ENCODE data around the gene FAM13A.

Gene FAM13A

DNA sequence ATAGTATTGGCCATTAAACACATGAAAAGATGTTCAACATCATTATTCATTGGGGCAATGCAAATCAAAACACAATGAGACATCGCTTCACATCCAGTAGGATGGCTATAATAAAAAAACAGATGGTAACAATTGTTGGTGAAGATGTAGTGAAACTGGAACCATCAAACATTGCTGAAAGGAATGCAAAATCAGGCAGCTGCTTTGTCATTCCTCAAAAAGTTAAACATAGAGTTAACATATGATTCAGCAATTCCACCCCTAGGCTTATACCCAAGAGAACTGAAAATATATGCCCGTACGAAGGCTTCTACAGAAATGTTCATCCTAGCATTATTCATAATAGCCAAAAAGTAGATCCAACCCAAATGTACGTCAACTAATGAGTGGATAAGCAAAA is 215.3 kb downstream of the FAM13A start:
- TF ChIP-seq, protein P1, sequence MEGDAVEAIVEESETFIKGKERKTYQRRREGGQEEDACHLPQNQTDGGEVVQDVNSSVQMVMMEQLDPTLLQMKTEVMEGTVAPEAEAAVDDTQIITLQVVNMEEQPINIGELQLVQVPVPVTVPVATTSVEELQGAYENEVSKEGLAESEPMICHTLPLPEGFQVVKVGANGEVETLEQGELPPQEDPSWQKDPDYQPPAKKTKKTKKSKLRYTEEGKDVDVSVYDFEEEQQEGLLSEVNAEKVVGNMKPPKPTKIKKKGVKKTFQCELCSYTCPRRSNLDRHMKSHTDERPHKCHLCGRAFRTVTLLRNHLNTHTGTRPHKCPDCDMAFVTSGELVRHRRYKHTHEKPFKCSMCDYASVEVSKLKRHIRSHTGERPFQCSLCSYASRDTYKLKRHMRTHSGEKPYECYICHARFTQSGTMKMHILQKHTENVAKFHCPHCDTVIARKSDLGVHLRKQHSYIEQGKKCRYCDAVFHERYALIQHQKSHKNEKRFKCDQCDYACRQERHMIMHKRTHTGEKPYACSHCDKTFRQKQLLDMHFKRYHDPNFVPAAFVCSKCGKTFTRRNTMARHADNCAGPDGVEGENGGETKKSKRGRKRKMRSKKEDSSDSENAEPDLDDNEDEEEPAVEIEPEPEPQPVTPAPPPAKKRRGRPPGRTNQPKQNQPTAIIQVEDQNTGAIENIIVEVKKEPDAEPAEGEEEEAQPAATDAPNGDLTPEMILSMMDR (IDR thresholded peaks at IDR 0.05; ENCODE audit: low read depth, low read length, missing control alignments): no peak
- no peak for DNase-seq (ENCODE audit: low read depth)
- in situ Hi-C loops (cut with HindIII; ENCODE audit: low sequenced_read_pairs): no loop called here
- H3K4me3 ChIP-seq (ENCODE audit: low read depth, low read length): no peak overlapping the region

- no peak for DNase-seq (ENCODE audit: low read depth)
These were observed 220.8 kb downstream of the FAM13A start for GRCh38 chr4:88836216-88836615.

DNA sequence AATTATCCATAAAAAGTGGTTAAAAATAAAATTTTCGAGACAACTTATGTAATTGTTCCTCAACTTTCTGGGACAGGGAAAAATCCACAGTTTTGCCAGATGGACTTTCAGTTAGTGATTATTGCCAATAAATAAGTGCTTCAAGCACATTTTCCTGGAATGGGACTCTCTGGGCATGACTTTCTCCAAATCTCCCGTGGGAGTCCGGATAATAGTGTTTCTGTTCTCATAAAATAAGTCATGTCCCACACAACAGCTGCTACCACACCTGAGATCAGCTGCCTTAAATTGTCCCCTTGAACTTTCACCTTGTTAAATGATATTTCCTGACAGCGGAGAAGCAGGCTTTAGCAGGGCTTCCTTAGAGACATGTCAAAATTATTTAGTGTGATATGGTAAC is 226.0 kb downstream of the FAM13A start:
- no peak for DNase-seq (ENCODE audit: low read depth)
- no peak overlapping the region for H3K4me3 ChIP-seq (ENCODE audit: low read depth, low read length)
- TF ChIP-seq, protein P1 (IDR thresholded peaks at IDR 0.05; ENCODE audit: low read depth, low read length, missing control alignments): no peak
- in situ Hi-C loops (cut with HindIII; ENCODE audit: low sequenced_read_pairs): no loop called here

More at GRCh38 chr4:88836216-88836615, 220.8 kb downstream of the FAM13A start:
- in situ Hi-C loops (cut with HindIII; ENCODE audit: low sequenced_read_pairs): no loop called here
- TF ChIP-seq, protein P1 (IDR thresholded peaks at IDR 0.05; ENCODE audit: low read depth, low read length, missing control alignments): no peak
- H3K4me3 ChIP-seq (ENCODE audit: low read depth, low read length): no peak overlapping the region

GRCh38 chr4:88830598-88830997 is 226.4 kb downstream of the FAM13A start:
- TF ChIP-seq, protein P1 (IDR thresholded peaks at IDR 0.05; ENCODE audit: low read depth, low read length, missing control alignments): no peak
- no peak overlapping the region for H3K4me3 ChIP-seq (ENCODE audit: low read depth, low read length)
- in situ Hi-C loops (cut with HindIII; ENCODE audit: low sequenced_read_pairs): no loop called here
- no peak for DNase-seq (ENCODE audit: low read depth)

- in situ Hi-C loops (cut with HindIII; ENCODE audit: low sequenced_read_pairs): no loop called here
- no peak overlapping the region for H3K4me3 ChIP-seq (ENCODE audit: low read depth, low read length)
- TF ChIP-seq, protein P1 (IDR thresholded peaks at IDR 0.05; ENCODE audit: low read depth, low read length, missing control alignments): no peak
- no peak for DNase-seq (ENCODE audit: low read depth)
These were observed 228.0 kb downstream of the FAM13A start for GRCh38 chr4:88828842-88829571.

DNA sequence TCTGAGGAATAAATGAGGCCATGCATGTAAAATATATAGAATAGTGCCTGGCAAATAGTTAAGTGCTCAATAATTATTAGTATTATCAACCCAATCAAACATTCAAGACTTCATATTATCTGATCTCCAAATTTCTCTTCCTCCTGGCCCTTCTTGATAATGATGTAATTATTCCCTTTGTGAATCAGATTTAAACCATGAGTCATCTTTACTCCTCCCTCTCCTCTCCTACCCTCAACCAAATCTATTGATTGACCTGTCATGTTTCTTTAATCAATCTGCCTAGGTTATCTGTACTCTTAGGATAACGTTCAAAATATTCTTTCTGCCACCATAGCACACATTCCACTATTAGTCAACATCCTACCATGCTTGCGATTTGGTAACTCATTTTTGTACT is 229.5 kb downstream of the FAM13A start:
- in situ Hi-C loops (cut with HindIII; ENCODE audit: low sequenced_read_pairs): no loop called here
- DNase-seq (ENCODE audit: low read depth): no peak
- TF ChIP-seq, protein P1 (IDR thresholded peaks at IDR 0.05; ENCODE audit: low read depth, low read length, missing control alignments): no peak
- H3K4me3 ChIP-seq (ENCODE audit: low read depth, low read length): no peak overlapping the region

Measured in astrocyte of the cerebellum (primary cell).